ENCODE measurements around the gene PPCDC. TPM values are rescaled to one million over a fixed set of nuclear protein-coding genes. Genes with fewer than 3 reads are reported as not detected.
A peak's percentile ranks its signal among the peaks of the same experiment; 100 is the strongest.

Gene PPCDC
- total and polyA plus RNA-seq, 2 of the 4 experiments (the other 2 are of a cell fraction), result 13.3 to 16.3 TPM

DNA sequence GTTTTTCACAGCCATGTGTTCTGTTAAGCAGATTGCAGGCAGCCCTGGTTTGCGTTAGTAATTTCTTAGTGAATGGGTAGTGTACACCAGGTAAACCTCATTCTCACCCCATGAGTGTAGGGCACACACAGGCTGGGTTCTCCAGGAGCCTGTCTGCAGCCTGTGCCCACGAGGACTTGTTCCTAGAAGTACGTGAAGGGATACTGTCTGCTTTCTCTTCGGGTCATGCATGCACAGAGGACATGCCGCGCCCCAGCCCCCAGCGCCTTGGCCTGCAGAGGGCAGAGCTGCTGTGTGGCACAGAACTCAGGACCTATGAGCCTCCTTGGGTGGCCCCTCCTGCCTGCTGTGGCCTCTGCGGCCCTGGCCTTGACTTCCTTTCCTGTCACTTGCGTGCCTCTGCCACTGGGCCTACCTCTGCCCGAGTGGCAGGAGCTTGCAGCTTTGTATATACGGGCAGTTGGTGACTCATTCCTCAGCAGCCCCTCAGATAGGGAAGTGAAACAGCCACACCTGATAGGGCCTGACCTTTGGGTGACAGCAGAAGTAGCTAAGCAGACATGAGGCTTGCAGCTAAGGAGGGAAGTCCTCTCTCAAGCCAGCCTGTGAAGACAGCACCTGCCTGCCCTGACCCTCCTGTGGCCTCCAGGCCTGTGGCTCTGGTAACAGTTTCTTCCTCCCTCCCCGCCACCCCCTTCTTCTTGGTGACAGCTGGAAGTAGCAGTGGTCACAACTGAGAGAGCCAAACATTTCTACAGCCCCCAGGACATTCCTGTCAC lies 19.5 kb downstream of the PPCDC start:
- Histone ChIP-seq H2BK120ac (ENCODE audit: low read depth, low read length) (peak overlapping the region; percentile 29), H2BK20ac (ENCODE audit: low read depth, low read length) (0 out of 2 replicates have a peak overlapping the region, but pooled peaks have one; percentile 32), H2AK5ac (ENCODE audit: low read depth, low read length) (peak overlapping the region; percentile 78), H3K9me3 (ENCODE audit: control insufficient read depth, insufficient read depth, low read length) (no peaks in the 10 kb centered on the region), H4K5ac (ENCODE audit: low read depth, low read length) (peak overlapping the region; percentile 7; the same call in 1 of the 2 replicates), H4K20me1 (ENCODE audit: insufficient read depth, low read length) (peaks cover 10% of the 10 kb centered on the region), H3K56ac (ENCODE audit: extremely low read depth, insufficient read depth, low read length) (no peak overlapping the region), H2BK5ac (ENCODE audit: low read depth, low read length, poor library complexity, severe bottlenecking) (peak overlapping the region; percentile 11), H3K4me2 (ENCODE audit: low read depth, low read length) (peak overlapping the region; percentile 1; the same call in 1 of the 2 replicates), H3K9ac (ENCODE audit: low read depth, low read length) (0 out of 2 replicates have a peak overlapping the region, but pooled peaks have one; percentile 5), H2AK9ac (replicated peaks; ENCODE audit: low read depth, low read length, poor library complexity) (peak overlapping the region; percentile 80), H3K79me1 (ENCODE audit: low read depth in 1 of 2, low read length in 2 of 2) (peaks cover 7 to 27% of the 10 kb centered on the region in 2 experiments; a peak in 3 of 4 replicates), H2AFZ (replicated peaks; ENCODE audit: low read length, poor library complexity) (peak overlapping the region; percentile 83), H3K14ac (replicated peaks; ENCODE audit: low read depth, low read length) (peak overlapping the region; percentile 47), H3K9me1 (ENCODE audit: insufficient read depth, low read length) (peaks cover 30% of the 10 kb centered on the region), H3K4me1 (ENCODE audit: control insufficient read depth, insufficient read depth, low read length) (peaks cover 28% of the 10 kb centered on the region), H3K4me3 (ENCODE audit: insufficient read depth, low read depth, low read length) (no peak overlapping the region), H3K36me3 (ENCODE audit: control insufficient read depth, insufficient read depth, low read length) (no peaks in the 10 kb centered on the region), H4K91ac (ENCODE audit: insufficient read depth, low read depth, low read length) (peak overlapping the region; percentile 65), H2BK15ac (ENCODE audit: low read depth, low read length) (peak overlapping the region; percentile 70; the same call in 1 of the 3 replicates), H4K8ac (ENCODE audit: low read depth in 2 of 2, low read length in 2 of 2) (peak overlapping the region; percentile 8 to 62; a peak in 2 of 4 replicates), H3K18ac (ENCODE audit: low read depth, low read length) (no peak overlapping the region), H3K23ac (ENCODE audit: low read depth, low read length) (0 out of 2 replicates have a peak overlapping the region, but pooled peaks have one; percentile 22), H3K27me3 (ENCODE audit: control insufficient read depth, insufficient read depth, low read length) (no peaks in the 10 kb centered on the region), H3K4ac (ENCODE audit: low read depth, low read length) (peak overlapping the region; percentile 48), H3K27ac (ENCODE audit: insufficient read depth, low read length) (peak overlapping the region; percentile 74)
- WGBS, 2 experiments (ENCODE audit: extremely low coverage in 2 of 2, insufficient read length in 1 of 2), result 67% methylated on average over 4 of the region's 12 CpGs; no CpG with 5 or more reads in 1 of the 2 experiments
- BruUV-seq (replicated peaks), result no TSS peak
- intact Hi-C loops (cut with micrococcal nuclease), result loop anchor here (1.0 kb wide), 1 partner anchor 159 kb away; no protein-coding TSS in a partner anchor
- peak; percentile 64 for DNase-seq
- ATAC-seq (ENCODE audit: low read depth), result peak; percentile 5
- TF ChIP-seq MAZ (IDR thresholded peaks at IDR 0.05; ENCODE audit: borderline replicate concordance, low read depth, low read length) (no peak), RCOR1 (IDR thresholded peaks at IDR 0.05; ENCODE audit: insufficient replicate concordance, low read length) (no peak), NFE2L2 (IDR thresholded peaks at IDR 0.05; ENCODE audit: low read depth, low read length) (no peak), RAD21 (IDR thresholded peaks at IDR 0.05; ENCODE audit: low read length) (peak; percentile 40), POLR2A (IDR thresholded peaks at IDR 0.05; ENCODE audit: low read depth, low read length) (no peak), RFX5 (IDR thresholded peaks at IDR 0.05; ENCODE audit: low read depth, low read length) (peak; percentile 33; the same call in 1 of the 2 replicates), SMC3 (IDR thresholded peaks at IDR 0.05; ENCODE audit: low read depth, low read length) (0 out of 2 replicates have a peak, but pooled peaks have one; percentile 12), BHLHE40 (IDR thresholded peaks at IDR 0.05; ENCODE audit: low read depth, low read length) (no peak), FOS (IDR thresholded peaks at IDR 0.05; ENCODE audit: low read depth, low read length) (peak; percentile 60), CHD1 (IDR thresholded peaks at IDR 0.05; ENCODE audit: low read depth, low read length) (no peak)
- TF ChIP-seq, protein P1, sequence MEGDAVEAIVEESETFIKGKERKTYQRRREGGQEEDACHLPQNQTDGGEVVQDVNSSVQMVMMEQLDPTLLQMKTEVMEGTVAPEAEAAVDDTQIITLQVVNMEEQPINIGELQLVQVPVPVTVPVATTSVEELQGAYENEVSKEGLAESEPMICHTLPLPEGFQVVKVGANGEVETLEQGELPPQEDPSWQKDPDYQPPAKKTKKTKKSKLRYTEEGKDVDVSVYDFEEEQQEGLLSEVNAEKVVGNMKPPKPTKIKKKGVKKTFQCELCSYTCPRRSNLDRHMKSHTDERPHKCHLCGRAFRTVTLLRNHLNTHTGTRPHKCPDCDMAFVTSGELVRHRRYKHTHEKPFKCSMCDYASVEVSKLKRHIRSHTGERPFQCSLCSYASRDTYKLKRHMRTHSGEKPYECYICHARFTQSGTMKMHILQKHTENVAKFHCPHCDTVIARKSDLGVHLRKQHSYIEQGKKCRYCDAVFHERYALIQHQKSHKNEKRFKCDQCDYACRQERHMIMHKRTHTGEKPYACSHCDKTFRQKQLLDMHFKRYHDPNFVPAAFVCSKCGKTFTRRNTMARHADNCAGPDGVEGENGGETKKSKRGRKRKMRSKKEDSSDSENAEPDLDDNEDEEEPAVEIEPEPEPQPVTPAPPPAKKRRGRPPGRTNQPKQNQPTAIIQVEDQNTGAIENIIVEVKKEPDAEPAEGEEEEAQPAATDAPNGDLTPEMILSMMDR (conservative IDR thresholded peaks at IDR 0.05; ENCODE audit: low read depth, low read length), result peak; percentile 34
- TF ChIP-seq, protein P2, sequence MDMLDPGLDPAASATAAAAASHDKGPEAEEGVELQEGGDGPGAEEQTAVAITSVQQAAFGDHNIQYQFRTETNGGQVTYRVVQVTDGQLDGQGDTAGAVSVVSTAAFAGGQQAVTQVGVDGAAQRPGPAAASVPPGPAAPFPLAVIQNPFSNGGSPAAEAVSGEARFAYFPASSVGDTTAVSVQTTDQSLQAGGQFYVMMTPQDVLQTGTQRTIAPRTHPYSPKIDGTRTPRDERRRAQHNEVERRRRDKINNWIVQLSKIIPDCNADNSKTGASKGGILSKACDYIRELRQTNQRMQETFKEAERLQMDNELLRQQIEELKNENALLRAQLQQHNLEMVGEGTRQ (IDR thresholded peaks at IDR 0.05; ENCODE audit: low read depth, low read length), result no peak
- dilution Hi-C loops (cut with HindIII; ENCODE audit: low sequenced_read_pairs, unreplicated experiment), result no loop called here
- CTCF ChIA-PET, result interaction anchor here (0.7 to 2.4 kb wide), 11 partner anchors 11 to 177 kb away, joined by 3 to 13 read pairs (median 6); partner anchors contain the start of gene C15orf39
- in situ Hi-C loops (cut with MboI; ENCODE audit: low sequenced_read_pairs), result no loop called here
- POLR2A ChIA-PET (ENCODE audit: unreplicated experiment), result interaction anchor here (1.2 kb wide), 1 partner anchor 160 kb away, joined by 8 read pairs; no protein-coding TSS in a partner anchor
